Hindlimb muscle (tissue), 1 donor: ENCODE measurements around the gene E2F6. TPM values are rescaled to one million over a fixed set of nuclear protein-coding genes. Genes with fewer than 3 reads are reported as not detected.
"Not testable (repeated sequence)": the region's sequence is repeated elsewhere in the genome, so short reads cannot be mapped to it uniquely, and the experiment has no call there.

ENCODE experiments used
- DNase-seq: peaks from one replicate; pipeline ENCODE4 v3.0.0-alpha.2; 2013
- polyA plus RNA-seq: library from polyadenylated mRNA; unstranded; fragments of 120-200 nt; gene quantifications from one replicate; pipeline ENCODE4 v1.2.1, GENCODE V29; 2013; ENCODE audit not compliant: insufficient read length

The E2F6 gene
- polyA plus RNA-seq, 1 donor = 18.8 TPM

DNA sequence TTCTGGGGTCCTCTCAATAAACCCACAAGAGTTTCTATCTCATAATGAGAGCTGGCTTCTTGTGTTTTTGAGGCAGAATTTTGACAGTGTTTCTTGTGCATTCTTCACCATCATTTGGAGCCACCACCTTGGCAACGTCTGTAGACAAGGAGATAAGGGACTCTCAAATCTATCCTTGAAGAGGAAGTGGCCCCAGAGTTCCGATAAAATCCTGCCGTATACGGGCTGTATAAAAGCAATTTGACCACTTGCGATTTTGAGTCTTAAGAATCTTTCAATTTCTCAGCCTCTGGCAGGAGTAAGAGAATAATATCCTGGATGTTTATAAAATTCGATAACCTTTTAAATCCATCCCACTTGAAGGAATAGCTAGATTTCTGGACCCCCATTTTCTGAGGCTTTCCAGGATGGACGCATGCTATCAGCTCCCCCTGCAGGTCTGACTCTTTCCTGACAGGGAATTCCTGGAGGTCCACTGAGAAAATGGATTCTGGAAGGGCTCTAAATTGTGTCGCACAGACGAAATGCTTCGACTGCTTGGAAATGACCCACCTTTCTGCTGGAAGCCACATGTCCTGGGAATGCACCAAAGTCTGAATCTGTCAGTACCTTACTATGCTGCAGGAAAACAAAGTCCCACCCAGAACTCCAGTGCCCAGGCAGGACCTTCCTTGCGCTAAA is 54.1 kb downstream of the E2F6 start:
- peak; percentile 63 for DNase-seq

DNA sequence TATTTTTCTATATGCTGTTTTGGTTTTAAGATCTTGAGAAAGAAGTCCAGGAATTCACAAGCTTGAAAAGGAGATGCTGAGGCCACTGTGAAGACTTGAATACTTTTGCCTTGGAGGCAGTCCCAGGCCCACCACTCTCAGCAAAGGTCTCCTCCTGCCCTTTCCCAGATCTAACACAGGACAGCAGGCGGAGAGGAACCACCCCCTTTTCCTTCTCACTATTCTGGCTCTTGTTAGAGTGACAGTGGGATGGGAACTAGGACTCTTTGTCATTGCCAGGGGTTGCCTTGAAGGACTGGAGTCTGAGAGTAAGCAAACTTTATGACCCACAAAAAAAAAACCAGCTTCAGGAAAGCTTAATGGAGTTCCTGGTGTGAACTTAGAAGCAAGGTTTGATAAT is 54.7 kb downstream of the E2F6 start:
- no peak for DNase-seq

DNA sequence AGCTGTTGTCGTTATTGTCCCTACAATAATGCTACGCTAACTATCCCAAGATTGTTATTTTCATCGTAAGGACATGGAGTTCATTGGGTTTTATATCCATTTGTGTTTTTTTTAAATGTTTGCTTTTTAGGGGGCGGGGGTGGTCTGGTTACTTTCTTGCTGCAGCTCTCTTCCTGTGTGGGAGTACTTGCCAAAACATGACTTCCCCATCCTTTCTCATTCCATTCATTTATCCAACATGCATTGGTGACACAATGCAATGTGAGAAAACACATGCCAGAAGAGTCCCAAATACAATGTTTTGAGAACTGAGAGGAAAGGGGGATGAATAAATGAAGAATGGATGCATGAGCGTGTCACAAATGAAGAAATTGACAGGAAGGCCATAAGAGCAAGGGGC is 55.9 kb downstream of the E2F6 start:
- no peak for DNase-seq

DNA sequence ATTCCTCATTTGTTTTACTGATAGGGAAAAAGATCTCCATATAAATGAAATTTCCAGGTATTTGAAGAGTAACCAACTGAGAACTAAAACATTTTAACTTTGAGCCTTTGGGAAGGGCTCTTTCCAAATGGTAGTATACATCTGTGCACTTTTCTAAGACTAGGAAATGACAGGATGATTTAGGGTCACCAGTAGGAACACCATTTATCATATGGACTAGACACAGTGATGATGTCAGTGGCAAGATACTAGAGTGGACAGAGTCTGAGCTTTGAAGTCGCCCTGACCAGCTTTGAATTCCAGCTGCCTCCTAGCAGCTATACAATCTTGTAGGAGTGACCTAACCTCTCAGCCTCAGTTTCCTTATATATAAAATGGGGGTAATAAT is 56.4 kb downstream of the E2F6 start:
- no peak for DNase-seq

DNA sequence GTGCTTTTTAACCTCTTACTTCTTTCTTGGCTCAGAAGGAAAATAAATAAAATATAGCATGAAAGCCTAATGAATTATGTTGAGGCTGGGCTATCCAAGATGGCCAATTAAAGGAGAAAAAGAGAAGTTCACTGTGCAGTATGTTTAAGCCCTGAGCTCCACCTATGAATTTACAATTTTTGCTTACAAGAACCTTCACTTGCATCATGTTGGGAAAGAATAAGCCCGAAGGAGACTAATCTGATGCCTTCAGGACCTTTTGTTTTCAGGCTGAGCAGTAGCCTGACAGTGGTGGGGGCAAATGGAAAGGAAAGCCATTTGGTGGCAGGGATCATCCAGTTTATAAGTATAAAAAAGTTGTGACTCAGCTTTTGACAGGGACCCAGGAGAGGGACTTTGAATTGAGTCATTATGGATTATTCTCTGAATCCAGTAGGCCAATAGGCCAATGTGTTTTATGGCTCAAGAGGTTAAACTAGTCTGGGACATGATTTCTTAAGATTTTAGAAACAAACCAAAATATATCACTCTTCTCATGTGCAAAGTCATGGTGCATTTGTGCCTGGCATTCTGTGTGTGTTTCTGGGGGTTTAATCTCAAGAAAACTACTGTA is 56.9 kb downstream of the E2F6 start:
- no peak for DNase-seq

DNA sequence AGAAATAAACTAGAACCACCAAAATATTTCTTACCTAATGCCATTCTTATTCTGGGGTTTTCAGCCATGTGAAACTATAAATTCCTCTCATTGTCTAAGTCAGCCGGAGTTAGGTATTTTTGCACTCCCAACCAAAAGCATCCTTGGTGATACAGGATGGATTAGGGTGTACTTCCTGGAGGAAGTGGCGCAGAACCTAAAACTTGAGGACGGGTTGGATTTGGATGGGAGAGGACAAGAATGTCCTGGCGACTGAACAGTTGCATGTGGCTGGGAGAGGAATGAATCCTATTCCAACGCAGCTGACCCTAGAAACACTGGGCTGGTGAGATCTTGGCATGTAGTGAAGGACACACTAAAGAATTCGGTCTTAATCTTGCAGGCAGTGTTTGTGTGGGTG is 58.5 kb downstream of the E2F6 start:
- no peak for DNase-seq

DNA sequence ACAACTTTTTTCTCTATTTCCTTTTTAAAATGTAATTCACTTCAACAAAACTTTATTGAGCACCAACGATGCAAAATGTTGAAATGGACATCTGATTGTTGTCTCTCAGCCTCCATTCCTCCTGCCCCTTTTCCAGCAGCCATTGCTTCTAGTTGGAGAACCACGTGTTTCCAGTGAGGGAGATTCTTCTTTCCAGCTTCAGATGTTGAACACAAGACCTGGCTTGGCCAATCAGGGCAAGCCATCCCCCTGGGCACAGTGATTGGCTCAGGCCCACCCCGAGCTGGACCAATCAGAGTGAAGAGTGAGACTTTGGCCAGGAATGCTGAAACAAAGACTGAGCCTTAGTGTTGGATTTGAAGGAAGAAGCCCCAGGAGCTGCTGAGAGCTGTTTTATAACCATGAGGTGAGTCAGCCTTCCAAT is 59.0 kb downstream of the E2F6 start:
- peak; percentile 73 for DNase-seq

DNA sequence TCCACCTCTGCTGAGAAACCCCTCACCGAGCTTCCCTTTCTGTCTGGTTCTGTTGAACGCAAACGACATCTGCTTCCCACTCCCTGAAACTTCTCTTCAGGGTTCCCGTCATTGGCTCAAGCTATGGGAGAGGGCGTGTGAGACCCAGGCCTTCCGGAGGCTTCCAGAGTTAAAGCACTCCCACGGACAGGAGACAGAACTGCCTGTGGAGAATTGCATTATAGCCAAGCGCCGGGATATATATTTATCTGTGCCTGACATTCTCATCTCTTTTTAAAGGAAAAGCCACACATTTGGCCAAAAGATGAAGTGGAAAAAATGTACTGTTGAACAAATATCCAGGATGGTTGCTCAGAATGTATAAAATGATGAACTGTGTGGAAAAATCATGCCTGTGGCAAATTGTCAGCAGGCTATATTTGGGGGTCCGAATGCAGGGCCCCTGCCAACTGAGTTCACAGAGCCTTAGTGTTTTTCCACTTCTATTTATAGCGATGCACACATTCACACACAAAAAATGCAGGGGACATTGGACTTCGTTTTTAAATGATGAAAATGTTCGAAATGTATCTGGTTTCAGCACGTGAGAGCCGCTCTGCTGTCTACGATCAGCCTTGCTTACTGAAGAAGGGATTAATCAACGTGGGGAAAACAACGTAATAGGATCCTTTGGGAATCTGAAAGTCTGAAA is 59.5 kb downstream of the E2F6 start:
- DNase-seq = peak; percentile 80

DNA sequence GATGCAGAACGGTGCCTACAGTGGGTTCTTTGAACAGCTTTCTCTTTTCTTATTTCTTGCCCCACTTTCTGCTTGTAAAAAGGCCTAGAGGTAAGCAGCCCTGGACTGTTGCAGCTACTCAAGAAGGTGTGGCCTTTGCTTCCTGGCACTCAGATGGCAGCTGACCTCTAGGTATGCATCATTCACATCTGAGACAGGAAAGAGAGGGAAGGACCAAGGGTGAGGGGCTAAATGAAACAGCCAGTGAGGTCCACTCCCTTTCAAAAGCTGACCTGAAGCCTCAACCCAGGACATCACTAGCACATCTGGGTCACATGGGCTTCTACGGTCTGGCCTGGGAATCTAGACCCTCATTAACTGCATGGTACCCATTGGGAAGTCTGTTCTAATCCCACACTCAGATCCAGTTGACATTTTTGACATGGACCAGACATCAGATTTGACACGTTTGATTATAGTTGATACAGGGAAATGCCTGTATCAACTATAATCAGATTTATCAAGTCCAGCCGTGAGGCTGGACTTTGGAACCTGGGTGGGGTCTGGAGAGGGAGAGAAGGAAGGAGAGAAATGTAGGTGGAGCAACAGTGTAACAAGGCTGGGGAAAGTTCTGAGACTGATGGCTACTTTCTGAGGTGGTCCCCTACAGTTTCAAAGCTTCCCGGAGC is 60.2 kb downstream of the E2F6 start:
- DNase-seq = no peak

DNA sequence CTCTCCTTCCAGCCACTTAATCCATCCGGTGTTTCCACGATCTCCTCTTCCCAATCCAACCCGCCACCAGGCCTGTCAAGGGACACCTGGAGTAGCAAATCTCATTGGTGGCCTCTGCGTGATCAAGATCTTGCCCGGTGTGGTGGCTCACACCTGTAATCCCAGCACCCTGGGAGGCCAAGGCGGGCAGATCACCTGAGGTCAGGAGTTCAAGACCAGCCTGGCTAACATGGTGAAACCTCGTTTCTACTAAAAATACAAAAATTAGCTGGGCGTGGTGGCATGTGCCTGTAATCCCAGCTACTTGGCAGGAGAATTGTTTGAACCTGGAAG is 60.9 kb downstream of the E2F6 start:
- not testable (repeated sequence) for DNase-seq

DNA sequence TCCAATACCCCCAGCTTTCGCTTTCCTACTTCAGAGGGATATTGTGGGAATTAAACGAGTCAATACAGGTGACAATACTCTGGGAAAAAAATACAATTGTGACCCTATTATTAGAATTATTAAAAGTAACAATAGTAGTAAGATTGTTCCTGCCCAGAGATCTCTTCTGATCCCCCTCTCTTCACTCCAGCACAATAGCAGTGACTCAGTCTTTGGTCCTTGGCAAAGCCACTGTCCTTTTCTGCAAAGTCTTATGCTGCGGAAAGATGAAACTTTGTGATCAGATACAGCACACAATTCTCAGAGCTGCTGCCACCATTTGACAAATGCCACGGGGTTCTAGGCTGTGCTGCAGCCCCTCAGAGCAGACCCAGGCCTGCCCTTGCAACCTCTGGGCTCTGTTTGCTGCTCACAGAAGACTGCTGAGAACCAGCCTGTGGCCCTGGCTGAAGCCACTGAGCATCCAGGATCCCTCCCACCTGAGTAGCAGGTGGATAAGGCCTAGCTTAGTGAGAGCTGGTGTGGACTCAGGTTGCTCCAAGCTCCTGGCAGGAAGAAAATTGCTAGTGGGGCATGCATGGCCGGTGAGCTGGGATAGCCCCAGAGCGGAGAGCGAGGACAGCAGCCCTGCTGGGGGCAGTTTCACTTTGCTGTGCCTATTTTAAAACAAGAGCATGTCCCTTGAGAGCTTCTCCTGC is 61.4 kb downstream of the E2F6 start:
- no peak for DNase-seq

DNA sequence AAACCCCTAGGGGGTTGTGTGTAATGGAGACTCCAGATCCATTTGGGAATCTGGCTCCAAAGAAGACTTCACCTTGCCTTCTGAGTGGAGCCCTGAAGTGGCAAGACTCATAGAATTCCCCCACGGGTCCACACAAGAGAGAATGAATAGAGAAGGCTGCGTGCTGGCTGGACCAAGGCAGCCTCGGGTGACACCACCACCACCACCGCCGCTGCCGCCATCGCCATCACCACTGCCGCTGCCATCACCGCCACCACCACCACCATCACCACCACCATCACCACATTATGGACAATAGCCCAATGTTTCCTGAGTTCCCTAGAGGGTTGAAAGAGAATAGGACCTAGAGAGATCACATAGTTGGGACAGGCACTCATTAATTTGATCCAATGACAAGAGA is 63.5 kb downstream of the E2F6 start:
- no peak for DNase-seq

DNA sequence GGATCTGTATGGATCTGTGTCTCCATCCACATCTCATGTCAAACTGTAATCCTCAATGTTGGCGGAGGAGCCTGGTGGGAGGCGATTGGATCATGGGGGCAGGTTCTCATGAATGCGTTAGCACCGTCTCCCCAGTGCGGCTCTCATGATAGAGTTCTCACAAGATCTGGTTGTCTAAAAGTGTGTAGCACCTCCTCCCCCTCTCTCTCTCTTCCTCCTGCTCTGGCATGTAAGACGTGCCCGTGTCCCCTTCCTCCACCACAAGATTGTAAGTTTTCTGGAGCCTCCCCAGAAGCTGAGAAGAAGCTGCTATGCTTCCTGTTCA is 66.6 kb downstream of the E2F6 start:
- DNase-seq = no peak

DNA sequence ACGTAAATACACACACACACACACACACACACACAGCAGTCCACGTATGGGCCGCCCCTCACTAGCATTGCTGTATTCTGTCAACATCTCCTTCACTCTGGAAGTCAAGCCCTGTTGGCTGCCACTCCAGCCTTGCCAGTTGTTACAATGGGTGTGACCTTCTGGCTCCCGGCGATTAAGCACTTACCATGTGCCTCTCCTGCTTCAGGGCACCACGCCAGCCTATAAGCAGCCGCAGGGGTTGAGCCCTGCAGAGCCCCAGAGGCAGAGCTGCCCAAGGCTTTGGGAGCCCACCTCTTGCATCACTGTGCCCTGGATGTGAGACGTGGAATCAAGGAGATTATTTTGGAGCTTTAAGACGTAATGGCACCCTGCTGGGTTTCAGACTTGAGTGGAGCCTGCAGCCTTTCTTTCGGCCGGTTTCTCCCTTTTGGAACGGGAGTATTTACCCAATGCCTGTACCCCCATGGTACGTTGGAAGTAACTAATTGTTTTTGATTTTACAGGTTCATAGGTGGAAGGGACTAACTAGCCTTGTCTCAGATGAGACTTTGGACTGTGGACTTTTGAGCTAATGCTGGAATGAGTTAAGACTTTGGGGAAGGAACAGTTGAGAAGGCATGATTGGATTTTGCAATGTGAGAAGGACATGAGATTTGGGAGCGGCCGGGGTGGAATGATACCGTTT is 67.1 kb downstream of the E2F6 start:
- no peak for DNase-seq

DNA sequence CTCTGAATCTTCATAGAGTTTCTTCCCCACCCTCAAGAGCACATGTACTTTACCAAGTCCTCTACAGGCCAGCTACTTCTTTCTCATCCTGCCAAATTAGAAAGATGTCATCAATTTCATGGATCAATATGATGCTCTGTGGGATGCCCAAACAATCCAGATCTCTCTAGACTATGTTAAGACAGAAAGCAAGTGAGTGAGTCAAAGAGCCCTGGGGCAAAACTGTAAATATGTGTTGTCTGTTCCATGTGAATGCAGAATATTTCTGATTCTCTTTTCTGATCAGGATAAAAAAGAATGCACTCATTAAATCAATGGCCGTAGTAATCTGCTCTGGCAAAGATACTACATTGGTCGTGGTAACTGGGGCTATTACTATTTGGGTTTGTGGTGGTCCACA is 68.4 kb downstream of the E2F6 start:
- no peak for DNase-seq

DNA sequence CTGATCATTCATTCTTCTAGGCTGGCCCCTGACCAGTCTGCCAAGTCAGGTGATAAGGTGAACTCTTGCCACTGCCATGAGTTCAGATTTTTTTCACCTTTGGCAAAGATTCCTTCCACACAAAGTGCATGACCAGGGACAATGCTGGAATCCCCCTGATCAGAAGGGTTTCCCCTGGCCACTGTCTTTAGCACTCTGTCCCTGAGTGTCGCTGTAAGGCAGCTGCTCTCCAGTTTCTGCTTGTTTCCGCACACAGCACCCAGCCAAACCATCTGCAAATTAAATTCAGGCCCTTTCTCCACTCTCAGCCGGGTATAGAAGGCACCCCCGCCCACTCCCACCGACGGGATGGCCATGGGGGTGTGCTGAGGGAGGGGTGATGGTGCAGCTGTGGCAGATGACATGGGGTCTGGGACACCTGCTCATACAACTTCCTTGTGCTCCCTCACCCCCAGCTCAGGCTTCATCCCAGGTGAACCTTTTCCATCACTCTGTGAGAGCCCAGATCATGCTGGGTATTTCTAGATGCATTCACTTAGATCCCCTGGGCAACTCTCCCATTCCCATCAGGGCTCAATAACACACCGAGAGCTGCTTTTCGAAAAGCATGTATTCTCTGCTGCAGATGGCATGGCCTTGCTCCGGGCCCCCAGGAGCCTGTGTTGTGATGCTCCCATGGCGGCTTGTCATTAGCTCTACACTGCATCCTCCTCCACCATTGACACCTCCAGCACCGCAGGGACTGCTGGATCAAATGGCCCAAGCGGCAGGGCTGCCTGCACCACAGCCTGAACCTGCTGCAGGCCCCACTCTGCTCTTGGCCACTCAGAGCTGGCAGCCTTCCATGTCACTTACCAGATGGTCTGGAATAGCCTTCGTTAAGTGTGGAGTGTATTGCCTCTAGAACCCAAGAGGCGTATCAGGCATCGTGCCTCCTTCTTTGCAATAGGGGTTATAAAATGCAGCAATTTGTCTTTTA is 69.2 kb downstream of the E2F6 start:
- no peak for DNase-seq

DNA sequence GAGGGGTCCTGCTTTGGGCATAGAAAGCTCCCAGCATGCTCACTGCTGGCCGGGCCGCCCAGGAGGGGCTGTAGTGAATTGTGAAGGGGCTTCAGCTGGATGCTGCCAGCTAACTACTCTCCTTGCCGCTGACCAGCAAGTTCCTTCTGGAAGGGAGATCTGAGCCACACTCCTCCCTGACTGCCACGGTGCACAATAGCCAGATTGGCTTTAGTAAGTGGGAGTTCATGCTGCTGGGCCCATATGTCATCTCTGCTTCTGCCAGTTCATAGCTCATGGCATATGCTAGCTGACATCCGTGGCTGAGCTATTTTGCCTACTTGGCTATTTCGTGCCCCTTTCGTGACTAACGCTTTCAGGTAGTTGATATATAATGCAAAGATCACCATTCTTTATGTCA is 69.9 kb downstream of the E2F6 start:
- DNase-seq = no peak

DNA sequence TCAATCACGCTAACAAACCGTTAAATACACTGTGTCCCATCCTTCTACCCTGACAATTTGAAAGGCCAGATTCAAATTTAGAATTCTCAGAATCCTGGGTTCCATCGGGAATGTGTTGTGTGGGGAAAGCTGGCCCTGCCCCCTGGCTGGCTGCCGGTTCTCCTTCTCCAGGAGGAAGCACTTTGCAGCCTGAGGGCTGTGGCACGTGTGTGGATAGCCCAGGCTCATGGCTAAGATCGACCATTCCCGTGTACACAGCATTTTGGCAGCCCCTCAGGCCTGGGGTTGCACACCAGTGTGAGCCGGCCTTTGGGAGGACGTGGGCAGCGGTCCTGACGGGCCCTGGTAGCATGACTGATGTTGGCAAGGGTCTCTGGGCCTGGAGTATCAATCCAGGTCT is 70.6 kb downstream of the E2F6 start:
- DNase-seq = no peak
